GM23248 (cell line): ENCODE data around the gene LIMS2.

Experiments
- EZH2 ChIP-seq: fragments of 200-600 bp; sonication (generic); IDR thresholded peaks from 2 replicates; pipeline ENCODE4 v1.6.1; 2018; ENCODE audit warnings: antibody characterized with exemption, mild to moderate bottlenecking; ENCODE audit not compliant: insufficient read depth, poor library complexity, severe bottlenecking
- EZH2phosphoT487 ChIP-seq: fragments of 200-600 bp; sonication (generic); IDR thresholded peaks from 2 replicates; pipeline ENCODE4 v1.6.1; 2018; ENCODE audit warnings: antibody characterized with exemption, moderate library complexity, mild to moderate bottlenecking, low read depth; ENCODE audit not compliant: insufficient read depth

DNA sequence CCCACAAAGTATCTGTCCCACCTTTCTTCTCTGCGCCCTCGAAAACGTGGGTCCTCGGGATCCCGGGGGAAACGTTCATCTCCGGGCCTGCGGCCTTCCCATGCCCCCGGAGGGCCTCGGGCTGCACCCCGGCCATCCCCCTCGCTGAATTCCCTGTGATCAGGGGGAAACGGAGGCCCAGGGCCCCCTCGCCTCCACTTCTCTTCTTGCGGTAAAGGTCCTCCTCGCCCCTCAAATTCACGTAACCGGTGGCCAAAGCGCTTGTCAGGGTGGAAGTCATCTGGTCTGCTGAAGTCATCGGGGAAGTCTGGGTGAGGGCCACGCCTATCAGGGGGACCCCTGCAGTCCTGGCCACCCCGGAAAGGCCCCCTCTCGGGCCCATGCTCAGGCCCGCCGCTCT, 38.2 kb upstream of the LIMS2 start:
- TF ChIP-seq EZH2 = no peak
- TF ChIP-seq EZH2phosphoT487 = no peak
